CD4-positive, alpha-beta memory T cell (primary cell): ENCODE data around the gene COL23A1. TPM values are rescaled to one million over a fixed set of nuclear protein-coding genes. Genes with fewer than 3 reads are reported as not detected.

Experiments used
- CTCF ChIA-PET: fragments of 350-600 bp; sonication (Branson Sonifier 250); formaldehyde crosslinking; loops from one replicate; lab custom pipeline; 2021; ENCODE audit warnings: inconsistent platforms; ENCODE audit not compliant: partially characterized antibody; lab: Charles Lee
- POLR2A ChIA-PET: fragments of 350-600 bp; sonication (Branson Sonifier 250); formaldehyde crosslinking; loops from one replicate; lab custom pipeline; 2021; ENCODE audit not compliant: partially characterized antibody; lab: Charles Lee
- DNase-seq, 5 donors: peaks; one replicate each; pipeline versions ENCODE4 v3.0.0 to v3.0.0-alpha.2; 2020 to 2022; ENCODE audit warnings: mixed read lengths in 1 of 5
- H3K27ac ChIP-seq: one replicate; pipeline ENCODE4 v1.7.0; 2013; ENCODE audit warnings: low read depth, low read length
- H3K27me3 ChIP-seq: 2 replicates; pipeline ENCODE4 v1.7.0; 2013; ENCODE audit warnings: mild to moderate bottlenecking, low read length, moderate library complexity; ENCODE audit not compliant: insufficient read depth
- H3K36me3 ChIP-seq: 2 replicates; pipeline ENCODE4 v1.7.0; 2013; ENCODE audit warnings: mild to moderate bottlenecking, low read length, moderate library complexity; ENCODE audit not compliant: insufficient read depth
- H3K4me1 ChIP-seq: 2 replicates; pipeline ENCODE4 v1.7.0; 2013; ENCODE audit warnings: mild to moderate bottlenecking, low read length, moderate library complexity; ENCODE audit not compliant: insufficient read depth
- H3K4me3 ChIP-seq, 2 donors: one replicate each; pipeline ENCODE4 v1.7.0; 2013; ENCODE audit warnings: low read length in 2 of 2, mild to moderate bottlenecking in 1 of 2
- H3K9me3 ChIP-seq, 2 donors: one replicate each; pipeline ENCODE4 v1.7.0; 2013; ENCODE audit warnings: low read length in 2 of 2, control low read depth in 1 of 2; ENCODE audit not compliant: control insufficient read depth in 1 of 2
- H3K27ac Mint-ChIP-seq, 7 donors: one replicate each; pipeline ENCODE4 v1.8.0; 2020 to 2021; ENCODE audit warnings: mixed read lengths in 7 of 7, mild to moderate bottlenecking in 6 of 7, inconsistent platforms in 3 of 7, moderate library complexity in 3 of 7
- H3K27me3 Mint-ChIP-seq, 2 donors: one replicate each; pipeline ENCODE4 v1.8.0; 2020 to 2021; ENCODE audit warnings: mixed read lengths in 2 of 2
- H3K36me3 Mint-ChIP-seq, 2 donors: one replicate each; pipeline ENCODE4 v1.8.0; 2020 to 2021; ENCODE audit warnings: mixed read lengths in 2 of 2, inconsistent platforms in 1 of 2, mild to moderate bottlenecking in 1 of 2
- H3K4me1 Mint-ChIP-seq, 4 donors: one replicate each; pipeline ENCODE4 v1.8.0; 2020 to 2021; ENCODE audit warnings: mixed read lengths in 4 of 4, mild to moderate bottlenecking in 1 of 4
- H3K4me3 Mint-ChIP-seq, 8 donors: one replicate each; pipeline ENCODE4 v1.8.0; 2020 to 2021; ENCODE audit warnings: mixed read lengths in 8 of 8, mild to moderate bottlenecking in 7 of 8, moderate library complexity in 6 of 8, inconsistent platforms in 3 of 8
- H3K9me3 Mint-ChIP-seq, 8 donors: one replicate each; pipeline ENCODE4 v1.8.0; 2020 to 2021; ENCODE audit warnings: mixed read lengths in 8 of 8, mild to moderate bottlenecking in 5 of 8, inconsistent platforms in 3 of 8, moderate library complexity in 1 of 8
- intact Hi-C: fragments of 100-400 bp; cut with micrococcal nuclease; formaldehyde crosslinking; loops from one replicate; pipeline ENCODE4 v1.15.1; 2023
- polyA plus RNA-seq, 2 donors: library from polyadenylated mRNA; unstranded; fragments of 300-500 nt; fragmentation: Illumina TruSeq; gene quantifications; one replicate each; pipeline ENCODE4 v1.2.3, GENCODE V29; 2021
- total RNA-seq, 2 experiments: library from RNA; stranded (reverse); gene quantifications; one replicate each; pipeline ENCODE4 v1.2.3, GENCODE V29; 2021

Gene COL23A1
- total and polyA plus RNA-seq, 4 experiments from 2014 or later: 0.17 to 0.25 TPM; not detected in 2

DNA sequence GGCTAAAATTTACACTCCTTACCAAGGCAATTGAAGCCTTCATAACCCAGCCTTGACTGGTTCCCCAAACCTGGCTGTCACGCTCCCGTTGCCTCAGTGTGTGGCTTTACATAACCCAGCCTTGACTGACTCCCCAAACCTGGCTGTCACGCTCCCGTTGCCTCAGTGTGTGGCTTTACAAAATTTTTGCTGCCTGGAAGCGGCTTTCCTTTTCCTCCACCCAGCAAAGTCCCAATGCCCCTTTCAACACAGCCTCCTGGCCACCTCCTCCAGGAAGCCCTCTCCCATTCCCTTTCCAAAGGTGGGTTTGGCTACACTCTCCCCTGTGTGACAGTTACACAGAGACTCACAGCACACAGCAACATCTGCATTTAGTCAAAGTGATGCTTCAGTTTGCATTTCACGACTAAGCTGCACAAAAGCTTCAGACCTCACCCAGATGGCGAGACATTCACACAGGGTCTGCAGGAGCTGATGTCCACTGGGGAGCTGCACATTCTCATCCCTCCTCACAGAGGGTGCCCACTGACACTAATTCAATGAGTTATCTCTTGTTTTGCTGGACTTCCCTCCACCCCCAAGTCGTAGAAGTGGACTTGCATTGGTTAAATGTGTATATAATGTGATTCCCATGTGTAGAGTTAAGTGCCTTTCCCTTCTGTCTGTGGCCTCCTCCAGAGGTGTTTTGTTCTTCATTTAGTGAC, 201.0 kb downstream of the COL23A1 start:
- peaks cover 5 to 12% of the 10 kb centered on the region in 2 donors for H3K27me3 Mint-ChIP-seq
- no peak for DNase-seq

GRCh38 chr5:178388386-178389025, 201.7 kb downstream of the COL23A1 start:
- POLR2A ChIA-PET: no interaction called here
- CTCF ChIA-PET: no interaction called here
- DNase-seq: no peak
- no peaks in the 10 kb centered on the region for H3K27me3 ChIP-seq
- Mint-ChIP-seq H3K4me1 (no peaks in the 10 kb centered on the region), H3K27ac (no peak overlapping the region), H3K36me3 (no peaks in the 10 kb centered on the region), H3K27me3 (peaks cover 5 to 11% of the 10 kb centered on the region in 2 donors), H3K9me3 (no peaks in the 10 kb centered on the region), H3K4me3 (no peak overlapping the region)
- no peaks in the 10 kb centered on the region for H3K9me3 ChIP-seq
- no peaks in the 10 kb centered on the region for H3K4me1 ChIP-seq
- intact Hi-C loops: no loop called here
- H3K27ac ChIP-seq: no peak overlapping the region
- H3K4me3 ChIP-seq: no peak overlapping the region
- no peaks in the 10 kb centered on the region for H3K36me3 ChIP-seq

More for the DNA sequence above, 201.0 kb downstream of the COL23A1 start:
- Mint-ChIP-seq H3K27ac (no peak overlapping the region), H3K36me3 (no peaks in the 10 kb centered on the region), H3K9me3 (no peaks in the 10 kb centered on the region), H3K4me1 (no peaks in the 10 kb centered on the region), H3K4me3 (no peak overlapping the region)
- CTCF ChIA-PET: no interaction called here
- no peak overlapping the region for H3K4me3 ChIP-seq
- H3K9me3 ChIP-seq: no peaks in the 10 kb centered on the region
- POLR2A ChIA-PET: no interaction called here
- no peaks in the 10 kb centered on the region for H3K36me3 ChIP-seq
- H3K4me1 ChIP-seq: no peaks in the 10 kb centered on the region
- intact Hi-C loops: no loop called here
- H3K27ac ChIP-seq: no peak overlapping the region
- no peaks in the 10 kb centered on the region for H3K27me3 ChIP-seq

- Mint-ChIP-seq H3K27ac (peak overlapping the region in 1 of 7 donors; percentile 13), H3K9me3 (no peaks in the 10 kb centered on the region), H3K4me3 (no peak overlapping the region), H3K36me3 (no peaks in the 10 kb centered on the region), H3K27me3 (peaks cover 5 to 11% of the 10 kb centered on the region in 2 donors), H3K4me1 (no peaks in the 10 kb centered on the region)
- H3K27ac ChIP-seq: no peak overlapping the region
- no peaks in the 10 kb centered on the region for H3K36me3 ChIP-seq
- intact Hi-C loops: no loop called here
- no peaks in the 10 kb centered on the region for H3K27me3 ChIP-seq
- ChIA-PET POLR2A (no interaction called here), CTCF (no interaction called here)
- H3K4me3 ChIP-seq: no peak overlapping the region
- H3K4me1 ChIP-seq: no peaks in the 10 kb centered on the region
- H3K9me3 ChIP-seq: no peaks in the 10 kb centered on the region
- DNase-seq: no peak
These were observed 202.4 kb downstream of the COL23A1 start for GRCh38 chr5:178387856-178388190.

GRCh38 chr5:178387061-178387855, 202.9 kb downstream of the COL23A1 start:
- H3K36me3 ChIP-seq: no peaks in the 10 kb centered on the region
- Mint-ChIP-seq H3K36me3 (no peaks in the 10 kb centered on the region), H3K4me3 (no peak overlapping the region), H3K9me3 (no peaks in the 10 kb centered on the region), H3K4me1 (peaks cover 0 to under 1% (median 0%) of the 10 kb centered on the region in 4 donors), H3K27ac (no peak overlapping the region), H3K27me3 (peaks cover 5 to 12% of the 10 kb centered on the region in 2 donors)
- ChIA-PET CTCF (no interaction called here), POLR2A (no interaction called here)
- no peak overlapping the region for H3K4me3 ChIP-seq
- no peaks in the 10 kb centered on the region for H3K9me3 ChIP-seq
- H3K27me3 ChIP-seq: no peaks in the 10 kb centered on the region
- H3K27ac ChIP-seq: no peak overlapping the region
- no peak for DNase-seq
- intact Hi-C loops: no loop called here
- H3K4me1 ChIP-seq: no peaks in the 10 kb centered on the region

GRCh38 chr5:178386336-178386931, 203.8 kb downstream of the COL23A1 start:
- no peak overlapping the region for H3K27ac ChIP-seq
- Mint-ChIP-seq H3K36me3 (no peaks in the 10 kb centered on the region), H3K9me3 (peaks cover 0 to 2% (median 0%) of the 10 kb centered on the region in 8 donors), H3K4me1 (peaks cover 0 to 1% (median 0%) of the 10 kb centered on the region in 4 donors), H3K27ac (no peak overlapping the region), H3K27me3 (peaks cover 5 to 13% of the 10 kb centered on the region in 2 donors), H3K4me3 (no peak overlapping the region)
- ChIA-PET CTCF (no interaction called here), POLR2A (no interaction called here)
- no peaks in the 10 kb centered on the region for H3K27me3 ChIP-seq
- no peaks in the 10 kb centered on the region for H3K36me3 ChIP-seq
- no peaks in the 10 kb centered on the region for H3K9me3 ChIP-seq
- no peak overlapping the region for H3K4me3 ChIP-seq
- no peak for DNase-seq
- intact Hi-C loops: no loop called here
- no peaks in the 10 kb centered on the region for H3K4me1 ChIP-seq

GRCh38 chr5:178385496-178385890, 204.7 kb downstream of the COL23A1 start:
- Mint-ChIP-seq H3K36me3 (no peaks in the 10 kb centered on the region), H3K27ac (peak overlapping the region in 1 of 7 donors; percentile 8), H3K4me1 (peaks cover 0 to 1% (median 0%) of the 10 kb centered on the region in 4 donors), H3K4me3 (no peak overlapping the region), H3K9me3 (peaks cover 0 to 2% (median 0%) of the 10 kb centered on the region in 8 donors), H3K27me3 (peaks cover 5 to 13% of the 10 kb centered on the region in 2 donors)
- no peaks in the 10 kb centered on the region for H3K36me3 ChIP-seq
- DNase-seq: no peak
- no peaks in the 10 kb centered on the region for H3K9me3 ChIP-seq
- H3K4me3 ChIP-seq: no peak overlapping the region
- intact Hi-C loops: no loop called here
- H3K4me1 ChIP-seq: no peaks in the 10 kb centered on the region
- no peak overlapping the region for H3K27ac ChIP-seq
- ChIA-PET POLR2A (no interaction called here), CTCF (no interaction called here)
- H3K27me3 ChIP-seq: no peaks in the 10 kb centered on the region
